Transverse colon (tissue), 4 donors: ENCODE results near the gene MUC4. TPM values are rescaled to one million over a fixed set of nuclear protein-coding genes. Genes with fewer than 3 reads are reported as not detected.

Experiments
- DNase-seq: peaks from one replicate; pipeline ENCODE4 v3.0.0-alpha.2; 2019
- H3K27ac ChIP-seq, 4 donors: fragments of 200-600 bp; sonication (generic); 2 replicates each; pipeline ENCODE4 v1.5.1; 2016 to 2018; ENCODE audit warnings: inconsistent platforms in 4 of 4
- H3K27me3 ChIP-seq: fragments of 200-600 bp; sonication (generic); 2 replicates; pipeline ENCODE4 v1.5.1; 2017; ENCODE audit warnings: inconsistent platforms
- H3K36me3 ChIP-seq, 4 donors: fragments of 200-600 bp; sonication (generic); 2 replicates each; pipeline ENCODE4 v1.5.1; 2017 to 2019; ENCODE audit warnings: inconsistent platforms in 4 of 4
- H3K4me1 ChIP-seq, 4 donors: fragments of 200-600 bp; sonication (generic); 2 replicates each; pipeline ENCODE4 v1.5.1; 2017 to 2020; ENCODE audit warnings: inconsistent platforms in 4 of 4
- H3K4me3 ChIP-seq, 4 donors: fragments of 200-600 bp; sonication (generic); 1 replicate in 1 of 4; 2 replicates in 3 of 4; pipeline versions ENCODE4 v1.5.1 to v1.6.1; 2017 to 2019; ENCODE audit warnings: inconsistent platforms in 4 of 4
- H3K9me3 ChIP-seq, 2 donors: fragments of 200-600 bp; sonication (generic); 2 replicates each; pipeline ENCODE4 v1.5.1; 2017 to 2019; ENCODE audit warnings: inconsistent platforms in 2 of 2
- EP300 ChIP-seq: sonication (generic); formaldehyde crosslinking; IDR thresholded peaks from one replicate; pipeline ENCODE4 v1.6.1; 2017; ENCODE audit warnings: antibody characterized with exemption, low read depth
- POLR2A ChIP-seq: fragments of 450-650 bp; IDR thresholded peaks from one replicate; pipeline ENCODE4 v1.6.1; 2016; ENCODE audit warnings: antibody characterized with exemption, mild to moderate bottlenecking, moderate library complexity
- POLR2AphosphoS5 ChIP-seq, 3 donors: sonication (generic); formaldehyde crosslinking; IDR thresholded peaks; one replicate each; pipeline ENCODE4 v1.6.1; 2016; ENCODE audit warnings: antibody characterized with exemption in 3 of 3
- WGBS, 2 donors: methylation state at CpG; one replicate each; pipeline ENCODE4 v1.1.5; 2018; ENCODE audit warnings: low coverage in 1 of 2; 5-methylcytosine and 5-hydroxymethylcytosine counted together
- in situ Hi-C, 4 donors: fragments of 200-750 bp; cut with MboI; loops; one replicate each; pipeline versions ENCODE4 v1.15.0 to v1.15.1; 2017; ENCODE audit warnings: low sequenced_read_pairs in 3 of 4, low pct_ligation_motif_present in 1 of 4, low pct_unique_long_range_greater_than_20kb in 1 of 4
- intact Hi-C: fragments of 100-400 bp; cut with DNase I; formaldehyde crosslinking; loops from one replicate; pipeline ENCODE4 v1.15.1; 2023; ENCODE audit warnings: low total_unique reads
- total RNA-seq, 4 donors: library from RNA; depleted of rRNA; stranded (reverse); fragments of >200 nt; gene quantifications; one replicate each; pipeline ENCODE4 v1.1.0, GENCODE V29; 2016
- TF ChIP-seq, protein P1 (sequence below), 5 experiments: fragments of 200-600 bp in 3 of 5; fragments of 450-650 bp in 2 of 5; sonication (generic) in 3 of 5; IDR thresholded peaks; 1 replicate in 2 of 5; 2 replicates in 3 of 5; pipeline ENCODE4 v1.5.1; 2016 to 2017; ENCODE audit warnings: antibody characterized with exemption in 5 of 5, inconsistent platforms in 3 of 5, mild to moderate bottlenecking in 2 of 5, moderate library complexity in 1 of 5

The MUC4 gene
- total RNA-seq, 4 donors from 2014 or later = 111 to 354 (median 170) TPM

DNA sequence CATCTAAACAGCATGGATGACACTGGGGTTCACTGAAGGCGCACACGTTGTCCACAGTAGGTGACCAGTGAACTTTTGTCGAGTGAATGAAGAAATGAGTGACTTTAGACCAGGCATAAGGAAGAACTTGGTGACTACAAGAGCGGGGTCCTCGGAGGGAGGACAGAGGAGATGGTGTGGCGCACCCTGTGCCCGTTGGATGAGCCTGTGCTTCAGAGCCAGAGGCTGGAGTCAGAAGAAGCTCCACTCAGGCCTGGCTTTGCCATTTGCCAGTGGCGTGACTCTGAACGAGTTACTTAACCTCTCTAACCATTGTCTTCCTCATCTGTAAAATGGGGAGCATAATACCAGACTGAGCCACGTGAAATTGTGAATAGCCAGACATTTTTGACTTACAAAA is 42.2 kb downstream of the MUC4 start:
- no peaks in the 10 kb centered on the region for H3K9me3 ChIP-seq
- H3K4me1 ChIP-seq = no peaks in the 10 kb centered on the region
- DNase-seq = no peak
- intact Hi-C loops = no loop called here
- H3K4me3 ChIP-seq = no peak overlapping the region
- TF ChIP-seq POLR2A = no peak
- no peak for TF ChIP-seq POLR2AphosphoS5 (IDR thresholded peaks at IDR 0.05)
- no peak for TF ChIP-seq EP300
- TF ChIP-seq, protein P1, sequence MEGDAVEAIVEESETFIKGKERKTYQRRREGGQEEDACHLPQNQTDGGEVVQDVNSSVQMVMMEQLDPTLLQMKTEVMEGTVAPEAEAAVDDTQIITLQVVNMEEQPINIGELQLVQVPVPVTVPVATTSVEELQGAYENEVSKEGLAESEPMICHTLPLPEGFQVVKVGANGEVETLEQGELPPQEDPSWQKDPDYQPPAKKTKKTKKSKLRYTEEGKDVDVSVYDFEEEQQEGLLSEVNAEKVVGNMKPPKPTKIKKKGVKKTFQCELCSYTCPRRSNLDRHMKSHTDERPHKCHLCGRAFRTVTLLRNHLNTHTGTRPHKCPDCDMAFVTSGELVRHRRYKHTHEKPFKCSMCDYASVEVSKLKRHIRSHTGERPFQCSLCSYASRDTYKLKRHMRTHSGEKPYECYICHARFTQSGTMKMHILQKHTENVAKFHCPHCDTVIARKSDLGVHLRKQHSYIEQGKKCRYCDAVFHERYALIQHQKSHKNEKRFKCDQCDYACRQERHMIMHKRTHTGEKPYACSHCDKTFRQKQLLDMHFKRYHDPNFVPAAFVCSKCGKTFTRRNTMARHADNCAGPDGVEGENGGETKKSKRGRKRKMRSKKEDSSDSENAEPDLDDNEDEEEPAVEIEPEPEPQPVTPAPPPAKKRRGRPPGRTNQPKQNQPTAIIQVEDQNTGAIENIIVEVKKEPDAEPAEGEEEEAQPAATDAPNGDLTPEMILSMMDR (IDR thresholded peaks at IDR 0.05) = no peak
- in situ Hi-C loops = no loop called here
- H3K27me3 ChIP-seq = no peaks in the 10 kb centered on the region
- no peaks in the 10 kb centered on the region for H3K36me3 ChIP-seq
- 95 to 100% methylated on average over 1 to 10 of the region's 10 CpGs for WGBS, 2 donors
- H3K27ac ChIP-seq = no peak overlapping the region

- TF ChIP-seq, protein P1 (IDR thresholded peaks at IDR 0.05) = no peak
- no peak for TF ChIP-seq EP300
- no peak for TF ChIP-seq POLR2A
- TF ChIP-seq POLR2AphosphoS5 (IDR thresholded peaks at IDR 0.05) = no peak
Measured at GRCh38 chr3:195768831-195769303, 42.9 kb downstream of the MUC4 start.

DNA sequence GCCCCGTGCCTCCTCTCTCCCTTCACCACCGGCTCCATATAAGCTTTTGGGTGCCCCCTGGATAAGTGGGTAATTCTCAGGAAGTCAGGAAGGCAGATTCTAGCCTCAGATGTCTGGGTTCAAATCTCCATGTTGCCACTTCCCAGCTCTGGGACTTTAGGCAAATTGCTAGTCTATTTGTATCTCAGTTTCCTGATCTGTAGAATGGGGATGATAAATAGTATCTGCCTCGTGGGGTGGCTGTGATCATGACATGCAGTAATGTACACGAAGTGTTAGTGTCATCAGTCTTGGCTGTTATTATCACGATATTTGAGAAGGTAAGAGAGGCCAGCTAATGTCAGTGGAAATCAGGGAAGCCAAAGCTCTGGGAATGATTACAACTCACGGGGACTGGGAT is 43.3 kb downstream of the MUC4 start:
- Histone ChIP-seq H3K27ac (no peak overlapping the region), H3K4me3 (no peak overlapping the region), H3K27me3 (no peaks in the 10 kb centered on the region), H3K36me3 (no peaks in the 10 kb centered on the region), H3K9me3 (no peaks in the 10 kb centered on the region), H3K4me1 (no peaks in the 10 kb centered on the region)
- WGBS, 2 donors = 86 to 92% methylated on average over 4 to 6 of the region's 6 CpGs
- intact Hi-C loops = no loop called here
- TF ChIP-seq, protein P1 (IDR thresholded peaks at IDR 0.05) = no peak
- no peak for TF ChIP-seq POLR2AphosphoS5 (IDR thresholded peaks at IDR 0.05)
- TF ChIP-seq EP300 = no peak
- TF ChIP-seq POLR2A = no peak
- in situ Hi-C loops = no loop called here
- DNase-seq = no peak

More at GRCh38 chr3:195768831-195769303, 42.9 kb downstream of the MUC4 start:
- no peak for DNase-seq
- intact Hi-C loops (no loop called here), in situ Hi-C loops (no loop called here)
- Histone ChIP-seq H3K4me1 (no peaks in the 10 kb centered on the region), H3K36me3 (no peaks in the 10 kb centered on the region), H3K27ac (no peak overlapping the region), H3K4me3 (no peak overlapping the region), H3K27me3 (no peaks in the 10 kb centered on the region), H3K9me3 (no peaks in the 10 kb centered on the region)
- WGBS, 2 donors = 87 to 90% methylated on average over 10 to 17 of the region's 17 CpGs

DNA sequence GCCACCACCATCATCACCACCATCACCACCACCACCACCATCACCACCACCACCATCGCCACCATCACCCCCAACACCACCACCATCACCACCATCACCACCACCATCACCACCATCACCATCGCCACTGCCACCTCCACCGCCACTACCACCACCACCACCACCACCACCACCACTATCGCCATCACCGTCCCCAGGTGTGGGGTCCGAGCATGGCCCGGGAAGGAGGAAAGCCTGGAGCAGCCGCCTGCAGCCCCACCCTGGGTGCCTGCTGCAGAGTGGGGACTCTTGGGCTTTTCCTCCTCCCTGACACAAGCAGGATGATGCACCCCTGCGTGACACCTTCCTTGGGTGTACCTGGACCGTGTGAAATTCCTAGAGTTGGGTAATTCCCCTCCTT is 43.9 kb downstream of the MUC4 start:
- in situ Hi-C loops = no loop called here

More for the DNA sequence above, 43.9 kb downstream of the MUC4 start:
- H3K27me3 ChIP-seq = no peaks in the 10 kb centered on the region
- WGBS, 2 donors = 82% methylated on average over 10 of the region's 10 CpGs; no CpG with 5 or more reads in 1 of the 2 donors
- intact Hi-C loops = no loop called here
- H3K36me3 ChIP-seq = no peaks in the 10 kb centered on the region
- no peak overlapping the region for H3K4me3 ChIP-seq
- DNase-seq = no peak
- no peak for TF ChIP-seq POLR2AphosphoS5 (IDR thresholded peaks at IDR 0.05)
- TF ChIP-seq EP300 = no peak
- TF ChIP-seq, protein P1 (IDR thresholded peaks at IDR 0.05) = no peak
- no peak for TF ChIP-seq POLR2A
- H3K9me3 ChIP-seq = no peaks in the 10 kb centered on the region
- no peak overlapping the region for H3K27ac ChIP-seq
- H3K4me1 ChIP-seq = no peaks in the 10 kb centered on the region
